D721Med (cell line): ENCODE measurements around the gene DLK1.

ENCODE experiments used
- DNase-seq: peaks from one replicate; pipeline ENCODE4 v3.0.0; 2011; ENCODE audit warnings: low spot score; ENCODE audit not compliant: insufficient read length
- FAIRE-seq: peaks from 2 replicates; lab custom pipeline; 2011; peaks lifted over from hg19 to GRCh38; lab: Jason Lieb, UNC
- CTCF ChIP-seq: IDR thresholded peaks from 2 replicates; pipeline ENCODE4 v1.5.1; 2012; ENCODE audit warnings: mild to moderate bottlenecking, control low read depth; ENCODE audit not compliant: insufficient read depth; ENCODE audit errors: missing control alignments

Gene DLK1

GRCh38 chr14:100785626-100786025, 58.9 kb downstream of the DLK1 start:
- DNase-seq: no peak
- no peak for FAIRE-seq
- no peak for TF ChIP-seq CTCF

- TF ChIP-seq CTCF: no peak
- FAIRE-seq (no peak), DNase-seq (no peak)
Observed at GRCh38 chr14:100786131-100786530, 59.4 kb downstream of the DLK1 start.

DNA sequence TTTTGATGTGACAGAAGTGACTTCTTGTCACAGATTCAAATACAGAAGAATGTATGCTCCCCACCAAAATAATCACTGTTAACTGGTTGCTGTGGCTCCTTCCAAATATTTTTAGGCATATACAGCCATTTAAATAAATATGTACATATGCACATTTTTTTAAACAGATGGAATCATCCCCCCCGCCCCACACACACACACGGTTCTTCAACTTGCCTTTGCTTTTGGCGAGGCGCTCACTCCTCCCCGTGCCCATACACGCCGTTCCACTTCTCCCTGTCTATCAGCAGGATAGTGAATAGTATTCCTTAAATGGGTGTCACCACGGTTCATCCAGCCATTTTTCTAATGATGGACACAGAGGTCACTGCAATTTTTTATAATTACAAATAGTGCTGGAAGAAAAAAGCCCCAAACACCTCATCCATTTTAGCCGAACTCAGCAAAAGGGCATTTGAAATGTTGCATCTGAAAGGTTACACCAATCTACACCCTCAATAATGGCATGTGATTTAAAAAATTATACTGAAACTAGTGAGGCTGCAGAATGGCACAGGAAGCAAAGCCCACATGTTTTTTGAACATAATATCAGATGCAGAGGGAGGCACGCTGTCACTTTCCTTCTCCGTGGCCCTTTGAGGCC, 60.0 kb downstream of the DLK1 start:
- no peak for FAIRE-seq
- no peak for DNase-seq
- TF ChIP-seq CTCF: no peak

DNA sequence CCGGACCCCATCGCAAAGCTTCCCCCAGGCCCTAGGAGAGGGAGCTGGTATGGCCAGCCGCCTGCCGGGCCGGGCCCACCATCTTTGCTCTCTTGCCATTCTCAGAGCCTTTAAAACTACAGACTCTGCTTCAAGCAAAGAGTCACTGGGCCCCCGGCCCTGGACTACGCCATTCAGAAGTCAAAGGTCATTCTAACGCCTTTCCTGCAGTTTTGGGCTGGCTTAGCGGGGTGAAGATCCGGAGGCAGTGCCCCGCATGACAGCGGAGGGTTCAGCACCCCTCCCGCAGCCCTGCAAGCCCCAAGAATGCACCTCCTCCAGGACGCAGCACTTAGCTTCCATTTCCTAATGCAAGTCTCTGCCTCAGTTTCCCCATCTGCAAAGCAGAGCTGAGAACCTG, 61.0 kb downstream of the DLK1 start:
- DNase-seq: no peak
- no peak for FAIRE-seq
- no peak for TF ChIP-seq CTCF
